Bone marrow (tissue), 2 donors: ENCODE measurements around the gene FSIP1.

ENCODE experiments used
- DNase-seq, 2 donors: peaks; one replicate each; lab custom pipeline; 2025; lab: John Stamatoyannopoulos, UW

The FSIP1 gene

DNA sequence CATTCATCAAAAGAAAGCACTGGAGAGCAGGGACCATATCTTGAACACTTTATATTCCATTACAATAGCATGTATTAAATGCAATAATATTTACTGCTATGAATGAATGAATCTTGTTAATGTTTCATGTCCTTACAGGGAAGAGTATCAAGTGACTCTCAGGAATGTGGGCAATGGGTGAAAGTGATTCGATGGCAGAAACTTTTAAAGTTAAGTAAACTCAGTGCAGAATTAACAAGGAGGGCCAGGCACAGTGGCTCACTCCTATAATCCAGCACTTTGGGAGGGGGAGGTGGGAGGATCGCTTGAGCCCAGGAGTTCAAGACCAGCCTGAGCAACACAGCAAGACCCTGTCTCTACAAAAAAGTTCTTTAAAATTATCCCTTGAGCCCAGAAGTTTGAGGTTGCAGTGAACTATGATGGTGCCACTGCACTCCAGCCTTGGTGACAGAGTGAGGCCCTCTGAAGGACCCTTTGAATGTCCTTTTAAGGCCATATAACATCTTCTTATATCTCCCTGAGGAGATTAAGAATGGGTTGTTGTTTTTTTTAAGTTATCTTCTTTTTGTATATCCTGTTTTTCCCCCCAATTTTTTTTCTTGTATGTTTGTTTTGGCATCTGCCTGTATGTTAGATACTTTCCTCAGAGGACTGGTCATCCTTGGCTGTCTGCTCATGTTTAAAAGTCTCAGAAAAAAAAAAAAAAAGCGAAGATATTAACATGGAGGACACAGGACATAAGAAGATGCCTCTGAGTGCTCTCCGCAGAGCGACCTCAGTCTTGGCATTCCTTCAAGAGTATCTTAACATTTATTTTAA lies 9.6 kb upstream of the FSIP1 start:
- DNase-seq = no peak

DNA sequence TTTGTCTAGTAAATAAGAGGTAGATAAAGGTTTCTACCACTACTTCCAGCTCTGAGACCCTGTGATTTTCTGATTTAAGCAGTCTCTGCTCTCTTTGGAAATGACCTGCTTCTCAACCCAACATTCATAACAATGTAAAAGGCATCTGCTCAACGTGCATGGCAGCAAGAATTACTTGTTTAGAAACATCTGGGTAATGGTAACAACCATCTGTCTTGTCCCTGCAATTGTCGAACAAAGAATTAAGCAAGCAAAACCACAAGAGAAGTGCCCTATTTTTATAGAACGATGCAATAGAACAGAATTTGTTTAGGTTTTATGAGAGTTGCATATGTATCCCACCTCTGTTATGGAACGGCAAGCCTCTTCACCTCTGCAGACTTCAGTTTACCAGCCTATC lies 7.1 kb upstream of the FSIP1 start:
- DNase-seq = no peak

DNA sequence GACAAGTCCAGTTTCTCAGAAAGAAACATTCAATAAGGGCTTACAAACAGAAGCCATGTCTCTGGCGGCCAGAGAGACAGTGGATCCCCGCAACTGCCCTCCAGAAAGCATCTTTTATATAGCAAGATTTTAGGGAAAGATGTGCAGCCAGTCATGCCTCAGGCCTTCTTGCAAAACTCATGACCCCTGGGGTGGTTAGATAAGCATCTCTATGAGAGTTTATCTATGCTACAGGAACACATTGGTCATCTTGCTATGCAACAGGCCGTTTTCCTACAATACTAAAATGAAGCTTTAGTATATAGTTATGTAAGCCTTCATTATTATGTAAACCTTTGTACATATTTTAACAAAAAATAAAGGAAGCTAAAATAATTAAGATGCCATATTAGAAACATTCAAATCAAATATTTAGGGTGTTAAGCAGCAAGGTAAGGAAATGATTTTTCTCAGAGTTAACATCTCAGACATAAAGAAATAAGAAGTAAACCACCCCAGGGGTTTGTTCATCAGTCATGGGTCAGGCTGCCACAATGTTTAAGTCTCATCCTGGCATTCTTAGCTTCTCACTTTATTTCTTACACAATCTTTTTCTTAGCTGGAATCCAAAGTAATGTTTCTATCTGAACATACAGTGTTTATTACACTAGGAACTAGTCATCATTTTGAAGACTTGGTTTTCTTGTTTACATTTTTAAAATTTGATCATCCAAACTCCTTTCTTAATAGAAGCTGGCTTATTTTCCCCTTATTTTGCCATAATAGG lies 6.3 kb upstream of the FSIP1 start:
- DNase-seq = no peak

DNA sequence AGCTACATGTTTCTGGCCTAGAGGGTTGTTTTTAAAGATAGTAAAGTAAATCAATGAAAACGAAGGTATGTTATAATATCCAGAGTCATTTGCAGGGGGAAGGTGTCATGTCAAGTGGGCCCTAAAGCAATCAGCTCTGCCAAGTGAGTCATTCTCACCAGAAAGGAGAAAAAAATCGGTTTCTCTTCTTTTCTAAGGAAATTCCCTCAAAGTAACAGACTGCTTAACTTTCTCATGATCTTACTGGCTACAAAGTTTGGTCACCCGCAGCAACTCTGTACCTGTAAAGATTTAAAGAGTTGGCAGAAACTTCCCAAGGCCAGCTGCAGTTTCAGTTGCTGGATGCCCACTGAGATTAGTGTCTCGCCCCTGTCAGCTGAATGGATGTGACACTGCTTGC lies 5.5 kb upstream of the FSIP1 start:
- DNase-seq = no peak

DNA sequence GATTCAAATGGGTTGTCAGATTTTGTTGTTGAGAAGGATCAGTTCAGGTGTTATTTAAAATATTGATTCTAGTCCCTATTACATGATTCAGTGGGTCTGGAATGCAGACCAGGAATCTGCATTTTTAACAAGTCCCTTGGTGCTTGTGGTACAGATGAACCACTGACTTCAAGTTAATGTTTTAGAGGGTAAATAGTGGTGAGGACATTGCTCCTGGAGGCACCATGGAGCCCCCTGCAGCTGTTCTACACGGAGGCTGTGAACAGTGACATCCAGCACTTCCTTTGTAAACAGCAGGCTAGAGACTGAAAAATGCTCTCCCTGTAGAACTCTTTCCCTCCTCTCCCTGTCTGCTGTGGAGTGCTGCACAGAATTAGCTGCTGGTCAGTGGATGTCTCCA lies 4.8 kb upstream of the FSIP1 start:
- DNase-seq = no peak

DNA sequence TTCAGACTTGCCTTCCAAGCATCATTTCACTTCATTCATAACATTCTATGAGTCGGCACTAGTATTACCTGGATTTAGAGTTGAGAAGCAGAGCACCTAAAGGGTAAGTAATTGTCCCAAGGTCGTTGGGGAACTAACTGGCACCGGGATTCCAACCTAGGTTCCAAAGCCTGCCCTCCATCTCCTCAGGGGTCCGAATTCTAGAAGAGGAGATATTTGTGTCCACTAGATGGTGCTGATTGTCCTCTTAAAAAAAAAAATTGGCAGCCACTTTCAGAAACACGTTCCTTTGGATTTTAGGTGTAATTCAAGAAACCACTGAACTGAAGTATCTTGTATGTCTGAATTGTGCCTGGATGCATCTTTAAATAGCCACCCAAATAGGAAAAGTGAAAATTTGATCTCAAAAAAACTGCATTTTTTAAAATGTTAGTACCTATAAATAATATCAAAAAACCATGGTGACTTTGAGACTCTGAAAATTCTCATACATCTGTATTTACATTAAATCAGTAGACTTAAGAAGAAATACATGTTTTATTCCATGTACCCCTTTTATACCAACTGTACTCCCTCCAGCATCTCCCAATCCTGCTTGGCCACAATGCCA lies 3.9 kb upstream of the FSIP1 start:
- DNase-seq = peak in 1 of 2 donors; percentile 70

DNA sequence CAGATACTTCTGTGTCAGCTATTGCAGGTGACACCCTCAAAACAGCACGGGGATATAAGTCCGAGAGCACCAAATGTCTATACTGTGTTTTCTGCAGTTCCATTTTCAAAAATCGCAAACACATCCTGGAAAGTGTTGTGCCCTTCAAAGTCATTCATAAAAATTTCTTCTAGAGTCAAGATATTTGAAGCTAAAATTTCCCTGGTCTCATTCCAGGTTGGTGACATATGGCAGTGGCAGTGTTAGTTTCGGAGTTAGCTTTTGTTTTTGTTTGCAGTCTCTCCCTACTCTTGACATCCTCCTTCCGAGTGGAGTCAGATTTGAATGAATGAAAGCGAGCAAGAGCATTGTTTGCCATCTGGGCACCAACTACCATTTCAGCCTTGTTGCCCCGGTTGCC lies 3.2 kb upstream of the FSIP1 start:
- no peak for DNase-seq

DNA sequence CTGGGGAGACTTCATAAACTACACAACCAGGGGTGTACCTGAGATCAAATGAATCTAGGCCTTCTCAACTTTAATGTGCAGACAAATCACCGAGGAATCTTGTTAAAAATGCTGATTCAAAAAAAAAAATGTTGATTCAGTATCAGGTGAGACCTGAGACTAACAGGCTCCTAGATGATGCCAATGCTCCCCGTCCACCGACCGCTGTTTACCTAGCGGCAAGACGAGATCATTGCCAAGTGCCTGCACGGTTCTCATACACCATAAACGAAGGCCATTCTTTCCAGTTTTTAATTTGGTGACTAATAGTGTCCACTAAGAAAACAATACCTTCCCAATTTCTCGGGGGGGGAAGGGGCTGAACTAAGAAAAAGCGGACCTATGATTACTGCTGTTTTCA lies 2.5 kb upstream of the FSIP1 start:
- no peak for DNase-seq

DNA sequence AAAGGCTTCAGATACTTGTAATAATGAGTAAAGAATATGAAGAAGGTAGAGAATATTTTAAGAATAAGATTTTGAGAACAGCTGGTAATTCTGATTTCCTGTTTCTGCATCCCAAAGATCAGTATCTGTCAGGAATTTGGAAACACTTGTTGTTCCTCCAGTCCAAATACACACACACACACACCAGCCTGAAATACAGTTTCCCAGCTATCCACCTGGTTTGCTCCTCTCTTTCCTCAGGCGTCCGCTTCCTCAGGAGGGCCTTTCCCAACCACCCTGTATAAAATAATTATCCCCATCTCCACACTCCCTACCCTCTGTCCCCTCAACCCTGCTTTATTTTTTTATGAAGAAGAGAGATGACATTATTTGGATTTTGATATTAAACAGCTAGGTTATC lies 2.0 kb upstream of the FSIP1 start:
- no peak for DNase-seq

DNA sequence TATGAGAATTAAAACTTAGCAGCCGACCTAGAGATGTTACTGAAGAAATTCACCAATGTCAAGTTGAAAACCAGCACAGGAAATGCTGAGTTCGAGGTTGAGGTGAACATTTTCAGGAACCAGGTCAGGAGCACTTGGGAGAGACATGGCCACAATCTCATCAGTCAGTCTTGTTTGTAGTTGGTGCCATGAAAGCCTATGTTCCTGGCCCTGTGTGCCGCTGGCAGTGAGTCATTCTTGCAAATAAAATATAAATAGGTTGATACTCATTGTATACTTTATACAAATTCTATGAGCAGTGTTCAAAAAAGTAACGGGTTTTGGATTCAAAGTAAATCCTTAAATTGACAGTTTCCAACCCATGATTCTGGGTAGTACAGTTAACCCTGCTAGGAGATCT lies 1.5 kb upstream of the FSIP1 start:
- no peak for DNase-seq

DNA sequence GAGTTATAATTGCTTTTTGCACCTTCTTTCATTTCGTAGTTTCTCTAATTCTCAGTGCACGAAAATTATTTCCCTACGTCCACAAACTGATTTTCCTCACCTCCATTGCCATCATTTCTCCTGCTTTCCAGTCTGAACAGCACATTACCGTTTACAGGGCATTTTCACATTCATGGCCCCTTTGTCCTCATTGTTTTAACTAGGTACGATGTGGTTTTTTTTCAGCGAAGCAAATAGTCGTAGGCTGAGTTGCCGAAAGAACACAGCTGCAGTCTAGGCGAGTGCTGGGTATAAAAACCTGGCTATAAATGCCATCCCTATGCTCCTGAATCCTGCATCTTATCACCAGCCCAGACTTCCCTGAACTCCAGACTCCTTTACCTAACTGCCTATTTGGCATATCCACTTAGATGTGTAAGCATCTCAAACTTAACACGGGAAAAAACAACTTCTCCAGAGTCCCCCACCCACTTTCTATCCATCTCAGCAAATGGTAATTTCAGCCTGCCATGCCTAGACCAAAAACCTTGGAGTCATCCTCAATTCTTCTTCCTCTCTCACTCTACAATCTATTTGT lies 691 bp upstream of the FSIP1 start:
- no peak for DNase-seq

DNA sequence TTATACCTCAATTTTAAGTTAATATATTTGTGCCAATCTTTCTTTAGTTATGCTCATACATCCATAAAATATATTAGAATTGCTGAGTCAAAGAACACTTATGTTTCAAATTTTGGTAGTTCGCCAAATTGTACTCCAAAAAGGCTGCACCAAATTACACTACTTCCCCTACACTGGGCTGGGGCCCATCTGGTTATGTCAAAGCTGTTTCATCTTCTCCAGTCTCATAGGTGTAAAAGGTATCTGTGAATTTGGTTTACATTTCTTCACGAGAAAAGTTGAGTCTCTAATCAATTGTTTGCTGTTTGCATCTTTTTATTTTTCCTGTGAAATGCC lies 706 bp downstream of the FSIP1 start:
- no peak for DNase-seq

DNA sequence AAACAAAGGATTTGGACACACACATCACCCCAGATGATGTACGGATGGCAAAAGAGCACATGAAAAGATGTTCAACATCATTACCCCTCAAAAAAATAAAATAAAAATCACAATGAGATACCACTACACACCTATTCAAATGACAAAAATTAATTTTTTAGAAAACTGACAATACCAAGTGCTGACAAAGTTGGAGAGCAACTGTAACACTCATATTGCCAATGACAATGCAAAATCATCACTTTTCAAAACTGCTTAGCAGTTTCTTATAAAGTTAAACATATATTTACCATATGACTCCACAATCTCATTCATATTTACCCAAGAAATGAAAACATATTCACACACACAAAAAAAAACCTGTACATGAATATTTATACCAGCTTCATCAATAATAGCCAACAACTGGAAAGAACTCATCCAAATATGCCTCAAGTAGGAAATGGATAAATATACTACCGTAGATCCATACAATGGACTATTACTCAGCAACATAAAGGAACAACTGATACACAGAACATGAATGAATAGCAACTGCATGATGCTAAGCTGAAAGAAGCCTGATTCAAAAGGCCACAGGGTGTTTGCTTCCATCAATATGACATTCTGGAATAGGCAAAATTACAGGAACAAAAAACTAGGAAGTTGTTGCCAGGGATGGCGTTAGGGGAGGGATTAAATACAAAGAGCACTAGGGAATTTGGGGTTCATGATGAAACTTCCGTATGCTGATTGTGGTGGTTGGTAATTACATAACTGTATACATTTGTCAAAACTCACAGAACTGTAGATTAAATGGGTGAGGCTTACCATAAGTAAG lies 1.3 kb downstream of the FSIP1 start:
- DNase-seq = no peak

DNA sequence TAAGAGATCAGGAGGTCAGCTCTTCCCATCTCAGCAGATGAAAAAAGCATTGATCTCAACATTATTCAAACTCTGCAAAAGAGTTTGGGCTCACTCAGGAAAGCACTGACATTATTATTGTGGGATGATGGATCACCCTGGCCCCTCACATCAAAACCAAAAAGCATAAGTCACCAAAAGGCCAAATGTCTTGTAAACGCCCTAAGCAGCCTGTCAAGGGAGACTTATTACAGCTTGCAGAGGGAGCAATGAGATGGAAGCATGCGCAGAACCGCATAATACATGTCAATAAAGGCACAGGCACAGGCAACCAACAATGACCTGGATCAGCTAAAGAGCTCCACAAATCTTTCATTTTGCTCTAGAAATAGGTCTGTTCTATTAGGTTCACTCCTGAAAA lies 4.6 kb downstream of the FSIP1 start:
- no peak for DNase-seq

DNA sequence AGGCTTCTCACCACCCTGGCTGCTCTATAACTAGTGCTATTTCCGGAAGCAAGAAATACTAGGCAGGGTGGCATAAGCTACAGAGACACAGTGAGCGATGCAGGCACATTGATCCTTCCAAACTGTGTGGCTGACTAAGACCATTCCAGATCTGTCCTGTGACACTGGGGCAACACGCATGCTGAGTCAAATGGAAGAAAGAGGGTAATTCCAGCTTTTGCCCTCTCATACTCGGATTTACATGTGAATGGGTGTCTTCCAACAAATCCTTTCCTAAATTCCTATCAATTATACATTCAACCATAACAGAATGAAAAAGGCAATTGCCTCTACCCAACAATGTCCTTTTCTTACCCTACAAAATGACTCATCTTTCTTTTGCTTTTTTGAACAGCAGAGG lies 5.1 kb downstream of the FSIP1 start:
- no peak for DNase-seq

DNA sequence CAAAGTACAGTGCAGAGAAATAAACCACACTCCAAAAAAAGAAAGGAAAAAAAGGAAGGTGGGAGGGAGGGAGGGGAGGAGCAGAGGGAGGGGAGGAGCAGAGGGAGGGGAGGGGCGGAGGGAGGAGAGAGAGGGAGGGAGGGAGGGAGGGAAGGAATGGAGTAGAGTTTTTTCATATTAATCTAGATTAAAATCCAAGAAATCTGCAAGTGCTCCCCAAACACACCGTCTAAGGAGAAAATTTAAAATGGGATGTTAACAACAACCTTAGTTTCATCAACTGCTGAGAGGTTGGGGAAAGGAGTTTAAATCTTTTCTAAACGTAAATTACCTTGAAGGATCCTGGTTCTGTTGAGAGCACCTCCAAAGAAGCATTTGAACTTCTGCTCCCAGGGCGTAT lies 6.6 kb downstream of the FSIP1 start:
- DNase-seq = no peak

DNA sequence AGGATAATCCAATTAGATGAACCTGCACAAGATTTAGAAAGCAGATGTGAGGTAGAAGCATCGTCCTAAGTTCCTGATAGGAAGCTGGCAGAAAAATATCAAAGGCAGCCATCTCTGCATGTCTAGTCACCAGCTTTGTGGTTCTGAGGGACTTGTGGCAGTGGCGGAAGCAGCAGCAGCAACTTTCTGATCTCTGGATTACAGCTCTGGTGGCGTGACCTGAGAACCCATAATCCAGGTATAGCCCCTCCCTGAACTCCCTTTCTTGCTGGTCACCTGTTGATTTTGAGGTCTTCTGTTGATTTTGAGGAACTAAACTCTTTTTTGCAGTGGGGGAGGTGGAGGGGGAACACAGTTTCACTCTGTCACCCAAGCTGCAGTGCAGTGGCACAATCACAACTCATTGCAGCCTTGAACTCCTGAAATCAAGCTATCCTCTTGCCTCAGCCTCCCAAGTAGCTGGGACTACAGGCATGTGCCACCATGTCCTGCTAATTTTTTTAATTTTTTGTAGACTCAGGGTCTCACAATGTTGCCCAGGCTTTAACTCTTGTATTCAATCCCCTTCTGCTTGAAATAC lies 7.9 kb downstream of the FSIP1 start:
- DNase-seq = peak in 1 of 2 donors; percentile 33

DNA sequence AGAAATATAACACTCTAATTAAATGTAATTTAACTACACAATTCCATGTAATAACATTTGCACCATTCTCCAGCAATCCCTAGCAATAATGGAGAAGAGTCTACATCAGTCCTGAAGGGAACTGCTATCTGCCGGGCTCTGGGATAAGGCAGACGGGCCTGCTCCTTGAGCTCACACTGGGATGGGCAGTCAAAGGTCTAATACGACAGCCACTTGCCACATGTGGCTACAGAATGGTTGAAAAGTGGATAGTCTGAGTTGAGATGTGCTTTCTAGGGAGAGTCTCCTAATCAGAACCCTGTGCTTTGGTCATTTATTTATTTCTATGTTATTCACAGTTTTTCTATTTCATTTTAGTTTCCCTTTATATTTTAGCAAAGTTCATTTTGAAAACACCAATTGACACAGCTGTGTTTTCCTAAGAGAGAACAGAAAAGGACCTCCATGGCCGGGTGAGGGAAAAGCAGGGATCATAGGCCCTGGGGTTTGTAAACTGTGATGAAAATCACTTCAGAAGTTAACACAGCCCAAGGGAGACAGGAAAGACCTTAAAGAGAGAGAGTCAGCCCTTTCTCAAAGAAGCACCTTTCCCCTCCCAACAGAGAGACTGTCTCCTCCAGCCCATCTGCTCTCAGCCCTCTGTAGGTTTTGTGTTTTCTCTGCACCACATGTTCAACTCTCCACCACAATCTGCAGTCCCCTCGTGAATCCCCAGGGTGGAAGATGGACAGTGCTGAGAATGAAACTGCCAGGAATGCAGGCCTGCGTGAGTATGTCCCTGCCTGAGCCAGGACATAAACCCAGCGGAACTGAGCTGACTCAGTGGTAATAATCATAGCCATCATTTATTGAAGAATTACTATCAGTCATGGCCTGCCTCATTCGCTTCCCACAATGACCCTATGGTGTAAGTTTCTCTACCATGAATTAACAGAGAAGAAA lies 11.6 kb downstream of the FSIP1 start:
- no peak for DNase-seq

DNA sequence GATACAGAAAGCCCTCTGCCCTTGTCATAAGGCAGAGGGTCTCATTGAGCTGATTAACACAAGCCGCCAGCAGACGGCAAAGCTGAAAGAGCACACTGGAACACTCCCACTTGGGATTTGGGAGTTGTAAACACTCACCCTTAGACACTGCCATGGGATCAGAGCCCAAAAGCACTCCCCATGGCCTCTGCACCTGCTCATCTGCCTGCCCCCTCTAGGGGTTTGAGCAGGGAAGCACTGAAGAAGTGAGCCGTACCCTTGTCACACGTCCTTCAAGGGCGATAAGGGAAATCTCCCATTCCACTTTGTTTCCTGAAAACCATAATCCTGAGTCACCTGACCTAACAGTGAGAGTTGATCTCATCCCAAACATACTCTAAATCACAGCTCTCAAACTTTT lies 14.7 kb downstream of the FSIP1 start:
- no peak for DNase-seq

DNA sequence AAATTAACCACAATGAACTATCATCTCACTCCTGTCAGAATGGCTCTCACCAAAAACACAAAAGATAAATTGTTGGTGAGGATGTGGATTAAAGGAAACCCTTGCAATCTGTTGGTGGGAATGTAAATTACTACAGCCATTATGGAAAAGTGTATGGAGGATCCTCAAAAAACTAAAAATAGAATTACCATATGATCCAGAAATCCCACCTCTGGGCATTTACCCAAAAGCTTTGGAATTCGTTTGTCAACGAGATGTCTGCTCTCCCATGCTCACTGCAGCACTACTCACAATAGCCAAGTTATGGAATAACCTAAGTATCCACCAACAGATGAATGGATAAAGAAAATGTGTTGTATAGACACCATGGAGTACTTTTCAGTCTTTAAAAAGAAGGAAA lies 21.6 kb downstream of the FSIP1 start:
- no peak for DNase-seq
